HG02678 (cell line): Measurements from ENCODE around the gene KIFBP.
A peak's percentile ranks its signal among the peaks of the same experiment; 100 is the strongest.
"Not testable (repeated sequence)": the region's sequence is repeated elsewhere in the genome, so short reads cannot be mapped to it uniquely, and the experiment has no call there.

Source experiments
- ATAC-seq: cut with Tn5 transposase; IDR thresholded peaks from one replicate; pipeline ENCODE4 v1.9.1; 2021; ENCODE audit warnings: mild to moderate bottlenecking, moderate library complexity; ENCODE audit not compliant: unreplicated experiment

KIFBP gene

DNA sequence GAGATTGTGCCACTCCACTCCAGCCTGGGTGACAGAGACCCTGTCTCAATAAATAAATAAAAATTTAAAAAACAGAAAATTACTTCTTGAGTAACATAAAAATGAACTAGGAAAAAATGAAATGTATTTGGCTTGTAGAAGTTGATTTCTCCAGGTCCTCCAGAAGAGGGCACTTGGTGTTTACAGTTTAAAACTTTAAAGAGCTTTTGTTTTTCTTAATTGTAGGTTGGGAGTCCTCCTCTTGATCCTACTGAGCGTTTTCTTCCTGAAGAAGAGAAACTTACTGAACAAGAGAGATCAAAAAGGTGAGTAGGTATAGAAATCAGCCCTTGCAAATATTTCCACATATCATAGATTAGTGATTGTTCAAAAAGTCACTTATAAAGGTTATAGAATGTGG is 16.2 kb downstream of the KIFBP start:
- no peak for ATAC-seq

DNA sequence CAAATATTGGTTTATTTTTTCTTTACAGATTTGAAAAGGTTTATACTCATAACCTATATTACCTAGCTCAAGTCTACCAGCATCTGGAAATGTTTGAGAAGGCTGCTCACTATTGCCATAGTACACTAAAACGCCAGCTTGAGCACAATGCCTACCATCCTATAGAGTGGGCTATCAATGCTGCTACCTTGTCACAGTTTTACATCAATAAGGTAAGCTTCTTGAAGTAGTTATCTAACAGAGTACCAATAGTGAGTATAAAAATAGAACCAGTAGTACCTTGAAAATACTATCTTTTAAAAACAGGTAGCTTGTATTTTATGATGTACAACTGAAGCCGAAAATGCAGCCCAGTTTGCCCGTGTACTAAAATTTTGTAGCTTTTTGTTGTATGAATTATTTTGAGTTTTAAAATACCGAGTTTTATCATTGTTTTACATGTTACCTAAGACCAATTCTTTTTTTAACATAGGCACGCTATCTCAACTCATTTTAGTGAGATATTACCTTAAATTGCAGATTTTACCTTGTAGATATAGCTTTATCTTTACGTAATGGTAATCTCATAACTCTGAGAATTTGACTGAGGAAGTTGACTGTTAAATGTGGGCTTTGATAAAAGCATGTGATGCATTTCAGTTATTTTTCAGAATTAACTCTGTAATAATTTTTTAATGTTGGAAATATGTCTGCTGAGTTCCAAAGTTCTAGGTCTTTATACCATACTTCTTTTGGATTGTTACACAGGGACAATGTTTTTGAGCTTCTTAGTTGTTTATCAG is 17.3 kb downstream of the KIFBP start:
- ATAC-seq = no peak

DNA sequence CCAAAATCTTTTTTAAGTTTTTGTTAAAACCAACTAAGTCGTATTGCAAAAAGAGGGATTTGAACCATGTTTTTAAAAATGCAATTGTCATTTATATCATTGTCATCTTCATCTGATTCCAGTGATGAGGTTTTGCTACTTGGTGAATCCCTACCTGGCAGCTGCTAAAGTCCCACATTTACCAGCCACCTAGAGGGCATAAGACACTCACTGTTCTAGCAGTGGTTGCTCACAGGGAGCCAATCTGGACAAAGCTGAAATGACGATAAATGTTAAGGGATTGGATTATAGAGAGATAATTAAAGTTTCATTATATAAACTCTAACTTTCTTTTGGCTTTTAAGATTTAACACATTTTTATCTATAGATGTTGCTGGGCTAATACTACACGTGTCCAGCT is 18.7 kb downstream of the KIFBP start:
- no peak for ATAC-seq

DNA sequence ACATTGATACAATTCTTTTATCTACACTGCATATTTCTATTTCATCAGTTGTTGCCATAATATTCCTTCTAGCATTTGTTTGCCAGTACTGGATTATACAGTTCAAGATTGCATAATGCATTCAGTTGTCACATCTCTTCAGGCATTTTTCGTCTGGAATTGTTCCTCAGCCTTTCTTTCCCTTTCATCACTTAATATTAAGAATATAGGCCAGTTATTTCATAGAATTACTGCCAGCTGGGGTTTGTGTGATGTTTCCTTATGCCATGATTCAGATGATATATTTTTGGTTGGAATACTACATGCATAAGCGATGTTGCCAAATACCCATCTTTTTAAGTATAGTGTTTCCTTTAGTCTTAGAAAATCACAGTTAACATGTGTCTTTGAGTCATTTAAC is 20.8 kb downstream of the KIFBP start:
- ATAC-seq = no peak

DNA sequence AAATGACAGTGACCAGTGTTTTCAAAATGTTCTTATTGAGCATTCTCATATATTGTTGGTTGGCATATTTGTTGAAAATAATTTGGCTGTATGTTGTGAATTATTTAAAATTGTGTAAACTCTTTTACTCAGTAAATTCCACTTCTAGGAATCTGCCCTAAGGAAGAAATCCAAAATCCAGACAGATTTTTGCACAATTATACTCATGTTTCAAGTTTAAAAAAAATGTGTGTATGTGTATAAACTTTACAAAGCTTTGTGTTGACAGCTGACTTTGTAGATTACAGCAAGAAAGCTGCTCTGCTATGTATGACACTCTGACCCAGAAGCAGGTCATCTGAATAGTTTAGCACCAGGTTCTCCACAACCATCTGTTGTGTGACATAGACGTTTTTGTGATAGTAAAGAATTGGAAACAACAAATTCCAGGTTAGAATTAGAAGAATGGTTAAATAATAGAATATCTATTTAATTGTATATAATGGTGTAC is 21.6 kb downstream of the KIFBP start:
- no peak for ATAC-seq

DNA sequence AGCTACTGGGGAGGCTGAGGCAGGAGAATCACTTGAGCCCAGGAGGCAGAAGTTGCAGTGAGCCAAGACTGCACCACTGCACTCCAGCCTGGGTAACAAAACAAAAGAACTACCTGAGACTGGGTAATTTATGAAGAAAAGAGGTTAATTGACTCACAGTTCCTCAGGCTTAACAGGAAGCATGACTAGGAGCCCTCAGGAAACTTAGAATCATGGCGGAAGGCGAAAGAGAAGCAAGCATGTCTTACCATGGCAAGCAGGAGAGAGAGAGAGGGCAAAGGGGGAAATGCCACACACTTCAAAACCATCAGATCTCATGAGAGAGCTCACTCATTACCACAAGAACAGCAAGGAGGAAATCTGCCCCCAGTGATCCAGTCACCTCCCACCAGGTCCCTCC is 24.2 kb downstream of the KIFBP start:
- not testable (repeated sequence) for ATAC-seq

DNA sequence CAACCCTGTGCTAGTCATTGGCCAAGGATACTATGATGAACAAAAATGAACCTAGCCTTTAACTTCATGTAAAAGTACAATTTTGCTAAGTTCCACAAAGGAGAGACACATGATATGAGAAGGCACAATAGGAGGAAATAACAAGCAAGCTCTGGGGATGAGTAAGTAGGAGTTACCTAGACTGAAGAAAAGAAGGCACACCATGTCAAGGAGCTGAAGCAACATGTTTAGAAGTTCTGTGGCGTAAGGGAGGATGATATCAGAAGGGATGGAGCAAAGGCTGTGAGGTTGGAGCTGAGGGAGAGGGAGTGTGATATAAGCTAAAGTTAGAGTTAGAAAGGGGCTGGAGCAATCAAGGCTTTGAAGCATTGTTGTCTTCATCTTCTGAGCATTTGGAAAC is 25.6 kb downstream of the KIFBP start:
- no peak for ATAC-seq

DNA sequence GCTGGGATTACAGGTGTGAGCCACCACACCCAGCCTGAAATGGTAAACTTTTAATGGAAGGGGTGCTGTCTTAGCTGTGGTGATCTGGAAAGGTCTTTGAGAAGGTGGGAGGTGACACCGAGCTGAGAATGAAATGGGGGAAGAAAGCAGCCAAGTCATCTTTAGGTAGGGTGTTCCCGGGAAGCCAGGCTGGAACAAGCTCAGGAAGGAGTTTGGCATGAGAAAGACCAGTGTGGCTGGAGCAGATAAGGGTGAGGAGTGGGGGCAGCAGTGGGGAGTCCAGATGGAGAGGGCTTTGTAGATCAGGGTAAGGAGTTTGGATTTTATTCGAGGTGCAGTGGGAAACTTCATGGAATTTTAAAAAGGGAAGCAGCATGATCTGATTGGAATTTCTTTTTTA is 30.0 kb downstream of the KIFBP start:
- ATAC-seq = no peak

DNA sequence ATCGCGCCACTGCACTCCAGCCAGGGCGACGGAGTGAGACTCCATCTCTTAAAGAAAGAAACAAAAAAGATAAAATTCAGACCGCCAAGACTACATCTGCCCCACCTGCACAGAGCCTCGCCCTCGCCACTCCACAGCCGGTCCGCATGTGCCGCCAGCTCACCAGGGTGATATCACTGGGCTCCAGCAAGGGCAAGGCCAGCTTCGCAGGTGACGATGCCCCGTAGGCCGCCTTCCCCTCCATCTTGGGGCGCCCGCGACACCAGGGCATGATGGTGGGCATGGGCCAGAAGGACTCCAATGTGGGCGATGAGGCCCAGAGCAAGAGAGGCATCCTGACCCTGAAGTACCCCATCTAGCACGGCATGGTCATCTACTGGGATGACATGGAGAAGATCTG is 34.0 kb downstream of the KIFBP start:
- no peak for ATAC-seq

DNA sequence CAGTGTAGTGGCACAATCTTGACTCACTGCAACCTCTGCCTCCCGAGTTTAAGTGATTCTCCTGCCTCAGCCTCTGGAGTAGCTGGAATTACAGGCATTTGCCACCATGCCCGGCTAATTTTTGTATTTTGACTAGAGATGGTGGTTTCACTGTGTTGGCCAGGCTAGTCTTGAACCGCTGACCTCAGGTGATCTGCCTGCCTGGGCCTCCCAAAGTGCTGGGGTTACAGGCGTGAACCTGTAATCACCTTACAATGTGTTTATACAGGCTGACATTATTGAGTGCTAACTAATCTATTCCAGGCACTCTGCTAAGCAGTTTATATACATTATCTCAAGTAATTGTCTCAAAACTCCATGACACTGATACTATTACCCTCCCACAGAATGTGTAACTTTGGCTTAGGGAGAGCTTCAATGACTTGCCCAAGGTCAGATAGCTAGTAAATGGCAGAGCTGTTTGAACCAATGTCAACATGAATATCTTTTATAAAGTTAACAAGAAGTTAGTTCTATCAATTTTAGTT is 36.8 kb downstream of the KIFBP start:
- ATAC-seq = no peak

DNA sequence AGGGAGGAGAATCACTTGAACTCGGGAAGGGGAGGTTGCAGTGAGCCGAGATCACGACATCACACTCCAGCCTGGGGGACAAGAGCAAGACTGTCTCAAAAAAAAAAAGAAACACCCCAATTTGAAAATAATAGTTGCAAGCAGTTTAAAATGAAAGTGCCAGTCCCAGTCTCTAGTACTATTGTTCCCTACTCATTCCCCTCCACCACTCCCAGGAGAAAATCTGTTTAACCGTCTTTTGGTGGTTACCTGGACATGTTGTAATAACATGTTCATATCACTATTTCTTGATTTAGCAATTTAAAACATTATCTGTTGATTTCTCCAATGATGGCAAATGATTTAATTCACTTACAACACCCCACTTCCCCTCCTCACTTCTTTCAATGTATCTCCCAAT is 44.7 kb downstream of the KIFBP start:
- ATAC-seq = no peak

DNA sequence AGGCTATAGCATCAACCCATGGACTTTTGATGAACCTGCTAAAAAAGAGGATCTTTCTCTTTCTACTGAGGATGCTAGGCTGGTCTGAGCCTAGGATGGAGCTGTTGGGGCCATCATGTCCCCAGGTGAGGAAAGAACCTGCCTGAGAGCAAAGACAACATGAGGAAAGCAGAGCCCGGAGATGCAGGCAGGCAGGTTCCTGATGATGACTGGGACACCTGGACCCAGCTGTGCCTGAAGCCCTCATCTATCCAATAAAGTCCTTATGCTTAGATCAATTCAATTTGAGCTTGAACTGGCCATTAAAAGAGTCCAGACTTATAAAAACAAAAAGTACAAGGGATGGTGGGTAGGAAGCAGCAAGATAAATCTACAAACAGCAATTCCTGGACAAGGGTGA is 48.9 kb downstream of the KIFBP start:
- ATAC-seq = no peak

DNA sequence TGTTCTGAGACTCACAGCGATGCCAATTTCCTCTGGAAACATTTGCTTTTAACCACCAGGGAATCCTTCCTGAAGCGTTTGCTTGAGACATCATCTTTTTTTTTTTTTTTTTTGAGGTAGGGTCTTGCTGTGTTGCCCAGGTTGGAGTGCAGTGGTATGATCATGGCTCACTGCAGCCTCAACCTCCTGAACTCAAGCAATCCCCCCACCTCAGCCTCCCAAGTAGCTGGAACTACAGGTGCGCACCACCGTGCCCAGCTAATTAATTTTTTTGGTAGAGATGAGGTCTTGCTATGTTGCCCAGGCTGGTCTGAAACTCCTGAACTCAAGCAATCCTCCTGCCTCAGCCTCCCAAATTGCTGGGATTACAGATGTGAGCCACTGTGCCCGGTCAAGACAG is 52.3 kb downstream of the KIFBP start:
- not testable (repeated sequence) for ATAC-seq

DNA sequence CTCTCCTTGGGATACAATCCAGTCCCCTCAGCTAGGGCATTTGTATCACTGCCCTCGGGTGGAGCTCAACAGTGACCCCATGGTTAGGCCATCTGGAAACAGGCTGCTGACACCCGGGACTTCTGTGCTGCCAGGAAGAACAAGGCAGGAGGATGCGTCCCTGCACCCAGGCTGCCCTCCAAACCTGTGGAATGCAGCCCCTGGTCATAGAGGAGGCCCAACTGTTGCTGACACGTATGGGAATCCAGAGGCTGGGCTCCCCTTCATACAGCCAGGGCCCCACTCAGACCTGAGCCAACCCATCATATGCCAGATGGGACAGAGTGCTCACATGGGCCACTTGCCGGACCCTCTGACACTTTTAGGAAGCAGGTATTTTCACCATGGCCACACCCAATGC is 53.8 kb downstream of the KIFBP start:
- no peak for ATAC-seq

DNA sequence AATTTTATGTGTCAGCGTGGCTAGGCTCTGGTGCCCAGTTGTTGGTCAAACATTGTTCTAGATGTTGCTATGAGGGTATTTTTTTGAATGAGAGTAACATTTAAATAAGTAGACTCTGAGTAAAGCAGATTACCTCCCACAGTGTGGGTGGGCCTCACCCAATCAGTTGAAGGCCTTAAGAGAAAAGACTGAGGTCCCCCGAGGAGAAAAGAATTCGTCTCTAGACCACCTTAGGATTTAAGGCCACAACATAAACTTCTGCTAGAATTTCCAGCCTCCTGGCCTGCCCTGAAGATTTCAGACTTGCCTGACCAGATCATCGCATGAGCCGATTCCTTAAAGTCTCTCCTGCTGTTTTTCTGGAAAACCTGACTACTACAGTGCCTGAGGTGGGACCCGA is 54.2 kb downstream of the KIFBP start:
- ATAC-seq = no peak

DNA sequence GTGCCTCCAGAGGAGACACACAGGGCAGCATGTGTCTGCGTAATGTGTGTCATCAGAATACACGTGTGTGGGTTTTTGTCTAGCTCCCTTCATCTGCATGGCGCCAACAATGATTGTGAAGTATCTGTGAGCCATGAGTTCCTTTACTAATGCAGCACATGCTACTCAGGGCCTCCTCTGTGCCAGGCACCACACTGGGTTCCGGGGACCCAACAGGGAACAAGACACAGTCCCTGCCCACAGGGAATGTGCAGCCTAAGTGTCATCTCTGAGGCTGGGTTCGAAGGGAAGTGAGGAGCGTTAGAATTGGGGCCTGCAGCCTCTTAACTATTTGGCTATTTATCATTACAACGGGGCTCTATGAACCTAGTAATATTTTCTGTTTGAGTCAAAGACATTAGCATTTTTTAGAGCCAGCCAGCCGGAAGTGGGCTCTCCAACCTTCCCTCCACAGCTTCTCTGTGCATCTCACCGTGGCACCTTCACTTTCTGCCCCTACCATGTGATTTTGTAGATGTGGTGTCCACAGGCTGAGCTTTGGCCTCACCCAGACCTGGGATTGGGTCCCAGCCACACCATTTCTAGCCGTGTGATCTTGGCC is 55.4 kb downstream of the KIFBP start:
- ATAC-seq = peak; percentile 52

DNA sequence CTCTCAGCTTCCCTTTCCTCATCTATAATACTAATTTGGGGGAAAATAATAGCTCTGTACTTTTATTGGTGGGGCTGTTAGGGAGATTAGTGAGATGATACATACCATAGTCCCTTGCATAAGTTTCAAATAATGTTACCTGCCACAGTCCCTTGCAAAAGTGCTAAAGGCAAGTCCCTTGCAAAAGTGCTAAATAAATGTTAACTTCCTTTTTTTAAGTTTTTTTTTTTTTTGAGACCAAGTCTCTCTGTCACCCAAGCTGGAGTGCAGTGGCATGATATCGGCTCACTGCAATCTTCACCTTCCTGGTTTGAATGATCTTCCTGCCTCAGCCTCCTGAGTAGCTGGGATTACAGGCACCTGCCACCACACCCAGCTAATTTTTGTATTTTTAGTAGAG is 55.9 kb downstream of the KIFBP start:
- no peak for ATAC-seq

DNA sequence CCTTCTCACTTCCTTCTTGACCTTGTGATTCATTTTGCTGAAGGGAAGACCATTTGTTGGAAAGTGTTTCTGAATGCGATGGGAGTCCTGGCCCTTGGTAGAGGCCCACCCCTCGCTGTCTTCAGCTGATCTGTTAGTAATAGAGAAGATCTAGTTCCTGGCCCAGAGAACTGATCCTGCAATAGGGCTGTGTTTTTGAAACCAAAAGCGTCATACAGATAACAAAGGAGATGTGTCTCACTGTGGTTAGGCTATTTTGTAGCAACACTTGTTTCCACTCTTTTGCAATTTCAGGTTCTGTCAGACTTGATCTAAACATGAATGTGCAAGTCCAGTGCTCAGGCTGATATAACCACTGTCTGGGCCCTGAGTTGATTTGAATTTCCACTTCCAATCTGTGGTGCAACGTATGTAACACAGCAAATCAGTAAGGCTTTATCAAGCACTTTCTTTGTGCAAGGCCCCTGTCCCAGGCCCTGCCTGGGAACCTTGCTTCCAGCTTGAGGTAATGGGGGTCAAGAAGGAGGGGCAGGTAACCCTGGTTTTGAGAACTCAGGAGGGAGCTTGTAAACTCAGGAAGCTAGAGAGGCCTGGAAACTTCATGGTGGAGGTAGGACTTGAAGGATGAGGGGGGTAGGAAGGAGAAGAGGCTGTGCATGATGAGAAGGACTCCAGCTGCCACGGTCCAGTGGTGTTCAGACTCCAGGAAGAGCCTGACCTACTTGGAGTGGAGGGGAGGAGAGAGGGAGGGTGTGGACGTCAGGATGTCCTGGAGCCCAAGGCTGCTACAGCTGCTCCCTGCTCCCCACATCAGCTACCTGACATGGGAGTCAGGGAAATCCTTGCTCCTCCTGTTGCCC is 57.1 kb downstream of the KIFBP start:
- peak; percentile 59 for ATAC-seq

DNA sequence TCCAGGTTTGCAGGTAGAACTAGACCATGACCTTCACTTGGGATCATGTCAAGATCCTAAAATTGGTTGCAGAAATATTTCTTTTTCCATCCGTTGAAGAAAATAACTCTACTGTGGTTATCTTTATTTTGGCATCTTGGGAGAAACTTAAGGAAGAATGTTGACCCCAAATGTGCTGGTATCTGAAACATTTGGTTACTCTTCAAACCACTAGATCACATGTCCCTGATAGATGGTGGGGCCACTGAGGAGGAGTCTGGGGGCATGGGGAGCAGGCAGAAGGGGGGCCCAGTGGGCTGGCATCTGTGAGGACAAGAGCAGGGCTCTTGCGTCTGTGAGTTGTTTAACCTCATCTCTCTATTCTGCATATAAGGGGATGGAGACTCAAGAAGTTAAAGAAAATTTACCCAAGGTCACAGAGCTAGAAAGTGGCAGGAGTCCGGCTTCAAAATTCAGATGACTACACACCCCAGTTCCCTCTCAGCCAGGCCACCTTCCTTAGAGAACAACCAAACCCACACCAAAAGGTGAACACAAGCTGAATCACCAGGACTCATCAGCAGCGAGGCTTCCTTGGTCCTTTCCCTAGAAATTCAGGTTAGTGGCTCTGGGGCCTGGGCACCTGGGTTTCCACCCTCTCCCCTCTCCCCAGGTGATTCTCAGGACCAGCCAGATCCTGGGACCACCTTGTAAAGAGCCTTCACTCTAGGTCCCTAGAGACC is 58.7 kb downstream of the KIFBP start:
- no peak for ATAC-seq

DNA sequence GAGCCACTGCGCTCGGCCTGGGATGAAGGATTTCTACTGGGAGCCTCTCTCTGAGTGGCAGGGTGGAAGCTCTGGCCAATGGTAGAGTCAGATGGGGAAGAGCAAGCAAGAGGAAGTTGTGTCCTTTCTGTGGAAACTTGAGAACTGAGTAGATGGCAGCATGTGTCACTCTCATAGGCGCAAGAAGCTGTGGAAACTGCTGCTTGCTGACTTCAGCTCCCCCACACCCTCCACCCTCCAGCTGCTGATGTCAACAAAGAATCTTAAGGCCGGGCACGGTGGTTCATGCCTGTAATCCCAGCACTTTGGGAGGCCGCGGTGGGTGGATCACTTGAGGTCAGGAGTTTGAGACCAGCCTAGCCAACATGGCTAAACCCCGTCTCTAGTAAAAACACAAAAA is 59.5 kb downstream of the KIFBP start:
- ATAC-seq = no peak

DNA sequence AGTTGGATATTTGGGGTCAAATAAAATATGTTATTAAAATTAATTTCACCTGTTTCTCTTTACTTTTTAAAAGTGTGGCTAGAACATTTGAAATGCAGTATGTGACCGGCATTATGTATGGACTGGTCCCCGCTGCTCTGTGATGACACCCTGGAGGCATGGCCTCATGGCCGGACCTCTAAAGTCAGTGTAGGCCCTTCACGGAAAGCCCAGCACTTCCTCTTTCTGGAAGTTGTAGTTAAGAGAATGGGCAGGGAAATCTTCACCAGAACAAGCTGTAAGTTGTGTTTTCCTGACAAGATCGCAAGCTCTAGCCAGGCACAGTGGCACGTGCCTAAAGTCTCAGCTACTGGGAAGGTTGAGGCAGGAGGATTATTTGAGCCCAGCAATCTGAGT is 61.0 kb downstream of the KIFBP start:
- ATAC-seq = no peak
